K562 (cell line): ENCODE results near the gene NMBR. TPM values are rescaled to one million over a fixed set of nuclear protein-coding genes. Genes with fewer than 3 reads are reported as not detected.
"Not testable (repeated sequence)": the region's sequence is repeated elsewhere in the genome, so short reads cannot be mapped to it uniquely, and the experiment has no call there.

Source experiments
- ATAC-seq: fragments of 200-7000 bp; cut with Tn5 transposase; 3 replicates; pipeline ENCODE4 v1.9.1; 2020; ENCODE audit warnings: moderate library complexity
- BruUV-seq: library from RNA; stranded (reverse); fragments of 400-500 nt; replicated peaks from 2 replicates; lab custom pipeline; 2021; lab: Mats Ljungman, UMichigan
- CTCF ChIA-PET: fragments of 300-600 bp; formaldehyde crosslinking; extraction: SDS; loops from one replicate; lab custom pipeline; 2021; ENCODE audit warnings: low intra/inter-chr PET ratio; lab: Yijun Ruan, JAX
- POLR2A ChIA-PET: fragments of 300-600, 350-650 bp; sonication (Branson Sonifier 250); formaldehyde crosslinking; extraction: SDS; loops from one replicate; lab custom pipeline; 2021; ENCODE audit warnings: antibody characterized with exemption, inconsistent platforms; lab: Yijun Ruan, JAX
- DNase-seq, 4 experiments: peaks; one replicate each; pipeline versions ENCODE4 v3.0.0 to v3.0.0-alpha.2; 2011 to 2018; ENCODE audit warnings: low spot score in 3 of 4, mixed read lengths in 3 of 4; ENCODE audit errors: extremely low read depth in 1 of 4
- FAIRE-seq: peaks from 2 replicates; lab custom pipeline; 2011; peaks lifted over from hg19 to GRCh38; lab: Jason Lieb, UNC
- H2AFZ ChIP-seq: 2 replicates; pipeline ENCODE4 v1.6.0; 2011; ENCODE audit warnings: low read depth, low read length, control low read depth, inconsistent platforms
- H3K27ac ChIP-seq: fragments of 200-600 bp; 3 replicates; pipeline ENCODE4 v1.8.0; 2011; ENCODE audit warnings: low read depth, mild to moderate bottlenecking, control low read depth, inconsistent platforms, low read length, moderate library complexity, mixed read lengths; ENCODE audit errors: extremely low read depth
- H3K27me3 ChIP-seq, 2 experiments: fragments of 300-600 bp in 1 of 2; 2 replicates in 1 of 2; 3 replicates in 1 of 2; pipeline versions ENCODE4 v1.6.0 to v1.8.0; 2011; ENCODE audit warnings: inconsistent platforms in 2 of 2, low read length in 2 of 2, mild to moderate bottlenecking in 1 of 2, mixed read lengths in 1 of 2, moderate library complexity in 1 of 2; ENCODE audit not compliant: control insufficient read depth in 2 of 2, insufficient read depth in 2 of 2
- H3K36me3 ChIP-seq: fragments of 300-600 bp; 3 replicates; pipeline ENCODE4 v1.8.0; 2011; ENCODE audit warnings: mild to moderate bottlenecking, low read length, inconsistent platforms; ENCODE audit not compliant: control insufficient read depth, insufficient read depth
- H3K4me1 ChIP-seq, 2 experiments: fragments of 200-600 bp in 1 of 2; replicated peaks in 1 of 2; 2 replicates in 1 of 2; 3 replicates in 1 of 2; pipeline versions ENCODE4 v1.5.1 to v1.8.0; 2011; ENCODE audit warnings: inconsistent platforms in 2 of 2, low read length in 2 of 2, mild to moderate bottlenecking in 1 of 2, mixed read lengths in 1 of 2, moderate library complexity in 1 of 2; ENCODE audit not compliant: control insufficient read depth in 2 of 2, insufficient read depth in 2 of 2
- H3K4me2 ChIP-seq: 2 replicates; pipeline ENCODE4 v1.6.1; 2011; ENCODE audit warnings: low read length, control low read depth, inconsistent platforms, mixed read lengths; ENCODE audit not compliant: insufficient read depth
- H3K4me3 ChIP-seq: fragments of 200-600 bp; sonication (generic), shearing (Covaris generic); 2 replicates; pipeline ENCODE4 v1.5.1; 2016; ENCODE audit warnings: control low read depth, inconsistent platforms
- H3K79me2 ChIP-seq: fragments of 200-600 bp; 3 replicates; pipeline ENCODE4 v1.8.0; 2011; ENCODE audit warnings: low read length, inconsistent platforms; ENCODE audit not compliant: control insufficient read depth, insufficient read depth
- H3K9ac ChIP-seq, 2 experiments: 2 replicates each; pipeline versions ENCODE4 v1.6.0 to v1.6.1; 2011; ENCODE audit warnings: low read depth in 2 of 2, low read length in 2 of 2, control low read depth in 1 of 2, inconsistent platforms in 1 of 2, mild to moderate bottlenecking in 1 of 2, mixed read lengths in 1 of 2; ENCODE audit not compliant: insufficient read depth in 1 of 2
- H3K9me1 ChIP-seq: one replicate; pipeline ENCODE4 v1.6.0; 2011; ENCODE audit warnings: inconsistent platforms, mild to moderate bottlenecking, low read length, moderate library complexity; ENCODE audit not compliant: control insufficient read depth, insufficient read depth
- H3K9me3 ChIP-seq: replicated peaks from 2 replicates; pipeline ENCODE4 v1.5.1; 2011; ENCODE audit warnings: low read depth, low read length, inconsistent platforms; ENCODE audit not compliant: control insufficient read depth, insufficient read depth
- H4K20me1 ChIP-seq: replicated peaks from 2 replicates; pipeline ENCODE4 v1.6.1; 2011; ENCODE audit warnings: low read length, inconsistent platforms, mixed read lengths; ENCODE audit not compliant: control insufficient read depth, insufficient read depth
- MIER1 ChIP-seq: fragments of 450-650 bp; IDR thresholded peaks from 2 replicates; pipeline ENCODE4 v1.6.1; 2016; ENCODE audit warnings: antibody characterized with exemption, mild to moderate bottlenecking, low read depth
- WGBS: fragments of 100-300 bp; shearing (Covaris generic); methylation state at CpG from one replicate; pipeline ENCODE4 v1.1.6; 2016; ENCODE audit warnings: low coverage, mixed read lengths; ENCODE audit not compliant: insufficient coverage; ENCODE audit errors: missing lambda C conversion rate; 5-methylcytosine and 5-hydroxymethylcytosine counted together
- in situ Hi-C: fragments of 300-500 bp; cut with MboI; formaldehyde crosslinking; loops from 4 replicates; pipeline ENCODE4 v1.15.0; 2018; ENCODE audit warnings: inconsistent platforms, mixed read lengths
- intact Hi-C: fragments of 100-400 bp; cut with micrococcal nuclease; formaldehyde crosslinking; loops from 2 replicates; pipeline ENCODE4 v1.14.2; 2022
- polyA plus RNA-seq, 8 experiments: library from polyadenylated mRNA; depleted of rRNA in 4 of 8; stranded (reverse) in 5 of 8; unstranded in 3 of 8; fragments of >200 nt; fragmentation: Nextera tagmentation in 2 of 8; fragmentation: Illumina TruSeq in 1 of 8; extraction: Ambion mirVana in 2 of 8; extraction: Trizol in 1 of 8; gene quantifications; 2 replicates each; pipeline versions ENCODE4 v1.2.1 to v1.2.3, GENCODE V29; 2011 to 2014; ENCODE audit warnings: inconsistent platforms in 1 of 8, missing spikeins in 1 of 8
- total RNA-seq, 7 experiments: library from RNA; depleted of rRNA in 6 of 7; stranded (reverse); fragments of >200 nt in 6 of 7; fragmentation: Illumina TruSeq in 2 of 7; extraction: Trizol in 2 of 7; gene quantifications; 2 replicates each; pipeline versions ENCODE4 v1.2.1 to v1.2.3, GENCODE V29; 2011 to 2021; ENCODE audit warnings: low replicate concordance in 1 of 7
- TF ChIP-seq, protein P1 (sequence below): fragments of 450-650 bp; formaldehyde crosslinking; IDR thresholded peaks from 2 replicates; pipeline ENCODE4 v1.4.0; 2020; ENCODE audit warnings: mild to moderate bottlenecking, mixed read lengths

NMBR gene
- total and polyA plus RNA-seq, 9 of the 15 experiments (the other 6 are each of a cell fraction or from before 2014, with no cell fraction given): not detected

GRCh38 chr6:142162780-142163179, 15.9 kb upstream of the NMBR start:
- DNase-seq: no peak
- no TSS peak for BruUV-seq
- Histone ChIP-seq H3K4me2 (no peak overlapping the region), H3K4me1 (0 out of 5 replicates have a peak, but pooled peaks cover 0 to 3% of the 10 kb centered on the region in 2 experiments), H3K79me2 (peaks cover 57% of the 10 kb centered on the region), H3K27ac (no peak overlapping the region), H3K36me3 (peaks cover 10% of the 10 kb centered on the region), H4K20me1 (no peaks in the 10 kb centered on the region), H3K27me3 (no peaks in the 10 kb centered on the region), H2AFZ (no peak overlapping the region), H3K9me3 (no peaks in the 10 kb centered on the region), H3K4me3 (no peak overlapping the region), H3K9me1 (no peaks in the 10 kb centered on the region), H3K9ac (no peak overlapping the region)
- 100% methylated on average over 1 of the region's 1 CpG for WGBS
- FAIRE-seq: no peak
- ATAC-seq: no peak
- CTCF ChIA-PET: no interaction called here
- POLR2A ChIA-PET: interaction anchor here (1.3 to 1.7 kb wide), 2 partner anchors 7 to 11 kb away, joined by 4 read pairs; no protein-coding TSS in a partner anchor
- TF ChIP-seq MIER1: no peak
- intact Hi-C loops: no loop called here
- in situ Hi-C loops: no loop called here

DNA sequence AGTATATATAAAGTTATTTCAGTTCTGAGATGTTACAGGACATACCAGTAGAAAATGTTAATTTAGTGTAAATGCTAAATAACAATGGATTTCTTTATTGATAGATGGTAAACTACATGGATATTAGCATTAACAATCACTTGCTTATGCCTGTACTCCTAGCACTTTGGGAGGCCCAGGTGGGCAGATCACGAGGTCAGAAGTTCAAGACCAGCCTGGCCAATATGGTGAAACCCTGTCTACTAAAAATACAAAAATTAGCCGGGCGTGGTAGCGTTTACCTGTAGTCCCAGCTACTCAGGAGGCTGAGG, 9.8 kb upstream of the NMBR start:
- peaks cover 86% of the 10 kb centered on the region for H3K79me2 ChIP-seq
- FAIRE-seq, ATAC-seq, H3K9me3 ChIP-seq, DNase-seq, H3K9ac ChIP-seq, H3K27me3 ChIP-seq, H2AFZ ChIP-seq, H3K4me1 ChIP-seq, H3K4me3 ChIP-seq, H3K4me2 ChIP-seq, in situ Hi-C loops, H3K36me3 ChIP-seq, H3K9me1 ChIP-seq, H4K20me1 ChIP-seq, BruUV-seq, H3K27ac ChIP-seq: not testable (repeated sequence)
- intact Hi-C loops: loop anchor here (1.0 kb wide), 2 partner anchors 51 to 232 kb away; no protein-coding TSS in a partner anchor
- POLR2A ChIA-PET: interaction anchor here (1.0 to 1.9 kb wide), 3 partner anchors 10 to 48 kb away, joined by 3 to 8 read pairs (median 3); partner anchors contain the start of genes NMBR and VTA1
- TF ChIP-seq, protein P1, sequence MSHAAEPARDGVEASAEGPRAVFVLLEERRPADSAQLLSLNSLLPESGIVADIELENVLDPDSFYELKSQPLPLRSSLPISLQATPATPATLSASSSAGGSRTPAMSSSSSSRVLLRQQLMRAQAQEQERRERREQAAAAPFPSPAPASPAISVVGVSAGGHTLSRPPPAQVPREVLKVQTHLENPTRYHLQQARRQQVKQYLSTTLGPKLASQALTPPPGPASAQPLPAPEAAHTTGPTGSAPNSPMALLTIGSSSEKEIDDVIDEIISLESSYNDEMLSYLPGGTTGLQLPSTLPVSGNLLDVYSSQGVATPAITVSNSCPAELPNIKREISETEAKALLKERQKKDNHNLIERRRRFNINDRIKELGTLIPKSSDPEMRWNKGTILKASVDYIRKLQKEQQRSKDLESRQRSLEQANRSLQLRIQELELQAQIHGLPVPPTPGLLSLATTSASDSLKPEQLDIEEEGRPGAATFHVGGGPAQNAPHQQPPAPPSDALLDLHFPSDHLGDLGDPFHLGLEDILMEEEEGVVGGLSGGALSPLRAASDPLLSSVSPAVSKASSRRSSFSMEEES (CRISPR knock-in tag): peak; percentile 3; the same call in 1 of the 2 replicates
- CTCF ChIA-PET: interaction anchor here (0.7 kb wide), 1 partner anchor 1342 kb away, joined by 4 read pairs; no protein-coding TSS in a partner anchor
- WGBS: 72% methylated on average over 4 of the region's 4 CpGs
